Ovary (tissue), 9 donors: ENCODE results near the gene CCER1. TPM values are rescaled to one million over a fixed set of nuclear protein-coding genes. Genes with fewer than 3 reads are reported as not detected.

Experiments used
- DNase-seq, 5 donors: peaks; one replicate each; pipeline ENCODE4 v3.0.0-alpha.2; 2019 to 2020
- H3K27ac ChIP-seq, 2 donors: fragments of 200-600 bp; one replicate each; pipeline versions ENCODE4 v1.5.1 to v1.8.0; 2019 to 2022
- H3K27me3 ChIP-seq: fragments of 200-600 bp; one replicate; pipeline ENCODE4 v1.8.0; 2022
- H3K36me3 ChIP-seq: fragments of 200-600 bp; sonication (generic); one replicate; pipeline ENCODE4 v1.5.1; 2019
- H3K4me1 ChIP-seq: one replicate; pipeline ENCODE4 v1.8.1; 2013; ENCODE audit warnings: mild to moderate bottlenecking, moderate library complexity; ENCODE audit not compliant: insufficient read depth
- H3K4me3 ChIP-seq: fragments of 200-600 bp; sonication (generic); one replicate; pipeline ENCODE4 v1.5.1; 2017
- H3K9me3 ChIP-seq, 2 donors: fragments of 200-600 bp in 1 of 2; sonication (generic) in 1 of 2; one replicate each; pipeline versions ENCODE4 v1.5.1 to v1.8.1; 2013 to 2019; ENCODE audit warnings: mild to moderate bottlenecking in 1 of 2, moderate library complexity in 1 of 2
- CTCF ChIP-seq, 3 donors: fragments of 450-650 bp in 2 of 3; fragments of 200-600 bp in 1 of 3; IDR thresholded peaks; one replicate each; pipeline versions ENCODE4 v1.5.1 to v1.8.0; 2016 to 2022; ENCODE audit warnings: antibody characterized with exemption in 3 of 3, mild to moderate bottlenecking in 1 of 3
- EP300 ChIP-seq: sonication (generic); formaldehyde crosslinking; IDR thresholded peaks from one replicate; pipeline ENCODE4 v1.6.1; 2017; ENCODE audit warnings: antibody characterized with exemption
- POLR2A ChIP-seq: fragments of 450-650 bp; IDR thresholded peaks from one replicate; pipeline ENCODE4 v1.6.1; 2017; ENCODE audit warnings: antibody characterized with exemption, mild to moderate bottlenecking, moderate library complexity
- WGBS, 3 donors: extraction: QIAGEN DNeasy Blood & Tissue Kit in 1 of 3; methylation state at CpG; one replicate each; pipeline versions ENCODE4 v1.1.5 to v1.1.7; 2013 to 2017; 5-methylcytosine and 5-hydroxymethylcytosine counted together
- intact Hi-C, 4 donors: fragments of 100-400 bp; cut with DNase I; formaldehyde crosslinking; loops; one replicate each; pipeline versions ENCODE4 v1.11.0 to v1.15.1; 2022 to 2023
- polyA plus RNA-seq, 2 donors: library from polyadenylated mRNA; stranded (reverse); fragments of 200-250 nt in 1 of 2; fragments of 350-450 nt in 1 of 2; fragmentation: Illumina TruSeq in 1 of 2; extraction: RNeasy Lipid Tissue Mini Kit (QIAGEN cat#74804) in 1 of 2; gene quantifications; one replicate each; pipeline ENCODE4 v1.2.3, GENCODE V29; 2013 to 2014
- total RNA-seq, 7 donors: library from RNA; depleted of rRNA in 2 of 7; stranded (reverse); fragments of >200 nt in 2 of 7; fragmentation: NEBNext Ultra II Directional in 3 of 7; extraction: Animal tissue kit (Norgen Biotek cat#: 25700) in 3 of 7; gene quantifications; one replicate each; pipeline versions ENCODE4 v1.1.0 to v1.2.4, GENCODE V29; 2016 to 2023
- donor health status: DM: no; HTN: no; CAD: no; lungs with moderate emphysema.
- donor health status: DM: no; HTN: no; CAD: no.
- donor health status: Bipolar disorder and iron deficiency.
- donor health status: DM: yes; HTN: yes; CAD: no.
- donor health status: DM: no; HTN: no; CAD: no.
- donor health status: DM: yes; HTN: yes; CAD: no.

Gene CCER1
- total and polyA plus RNA-seq, 9 donors: not detected

GRCh38 chr12:90972226-90972625 lies 17.2 kb upstream of the CCER1 start:
- Histone ChIP-seq H3K36me3 (no peaks in the 10 kb centered on the region), H3K4me1 (no peaks in the 10 kb centered on the region), H3K27me3 (no peaks in the 10 kb centered on the region), H3K9me3 (no peaks in the 10 kb centered on the region), H3K4me3 (no peak overlapping the region), H3K27ac (no peak overlapping the region)
- intact Hi-C loops: loop anchor here in 2 of 4 donors (10.0 kb wide), 2 partner anchors 203 to 383 kb away; no protein-coding TSS in a partner anchor
- DNase-seq: no peak
- TF ChIP-seq EP300: no peak
- TF ChIP-seq CTCF (IDR thresholded peaks at IDR 0.05): no peak
- TF ChIP-seq POLR2A: no peak

- intact Hi-C loops: loop anchor here in 2 of 4 donors (10.0 kb wide), 2 partner anchors 204 to 384 kb away; no protein-coding TSS in a partner anchor
- Histone ChIP-seq H3K9me3 (no peaks in the 10 kb centered on the region), H3K4me3 (no peak overlapping the region), H3K27me3 (no peaks in the 10 kb centered on the region), H3K36me3 (no peaks in the 10 kb centered on the region), H3K27ac (no peak overlapping the region), H3K4me1 (no peaks in the 10 kb centered on the region)
- no peak for TF ChIP-seq POLR2A
- no peak for TF ChIP-seq CTCF (IDR thresholded peaks at IDR 0.05)
- TF ChIP-seq EP300: no peak
- DNase-seq: no peak
Measured at GRCh38 chr12:90970911-90971310, 15.9 kb upstream of the CCER1 start.

- H3K9me3 ChIP-seq: no peaks in the 10 kb centered on the region
- no peaks in the 10 kb centered on the region for H3K27me3 ChIP-seq
- no peaks in the 10 kb centered on the region for H3K4me1 ChIP-seq
- TF ChIP-seq CTCF (IDR thresholded peaks at IDR 0.05): no peak
- TF ChIP-seq EP300: no peak
- no peak for TF ChIP-seq POLR2A
- H3K27ac ChIP-seq: no peak overlapping the region
- intact Hi-C loops: loop anchor here in 2 of 4 donors (10.0 kb wide), 2 partner anchors 204 to 384 kb away; no protein-coding TSS in a partner anchor
- no peak overlapping the region for H3K4me3 ChIP-seq
- DNase-seq: no peak
- H3K36me3 ChIP-seq: no peaks in the 10 kb centered on the region
Measured at GRCh38 chr12:90970471-90970870, 15.5 kb upstream of the CCER1 start.

- Histone ChIP-seq H3K4me1 (no peaks in the 10 kb centered on the region), H3K9me3 (no peaks in the 10 kb centered on the region), H3K36me3 (no peaks in the 10 kb centered on the region), H3K27ac (no peak overlapping the region), H3K4me3 (no peak overlapping the region), H3K27me3 (no peaks in the 10 kb centered on the region)
- TF ChIP-seq POLR2A (no peak), EP300 (no peak), CTCF (IDR thresholded peaks at IDR 0.05) (no peak)
- no peak for DNase-seq
- 95 to 100% (median 97%) methylated on average over 2 of the region's 2 CpGs for WGBS, 3 donors
- intact Hi-C loops: loop anchor here in 2 of 4 donors (10.0 kb wide), 2 partner anchors 205 to 385 kb away; no protein-coding TSS in a partner anchor
Measured at GRCh38 chr12:90969851-90970250, 14.9 kb upstream of the CCER1 start.

GRCh38 chr12:90969346-90969745 lies 14.4 kb upstream of the CCER1 start:
- Histone ChIP-seq H3K4me1 (no peaks in the 10 kb centered on the region), H3K27ac (no peak overlapping the region), H3K9me3 (no peaks in the 10 kb centered on the region), H3K36me3 (no peaks in the 10 kb centered on the region), H3K27me3 (no peaks in the 10 kb centered on the region), H3K4me3 (no peak overlapping the region)
- WGBS, 3 donors: 0% methylated on average over 1 of the region's 1 CpG
- intact Hi-C loops: no loop called here
- DNase-seq: no peak
- TF ChIP-seq EP300: no peak
- TF ChIP-seq POLR2A: no peak
- TF ChIP-seq CTCF (IDR thresholded peaks at IDR 0.05): no peak
